GM19452 (cell line): Measurements from ENCODE around the gene PPM1G.
A peak's percentile ranks its signal among the peaks of the same experiment; 100 is the strongest.
"Not testable (repeated sequence)": the region's sequence is repeated elsewhere in the genome, so short reads cannot be mapped to it uniquely, and the experiment has no call there.

ENCODE experiments used
- ATAC-seq: cut with Tn5 transposase; IDR thresholded peaks from one replicate; pipeline ENCODE4 v1.9.1; 2021; ENCODE audit not compliant: unreplicated experiment

Gene PPM1G, protein sequence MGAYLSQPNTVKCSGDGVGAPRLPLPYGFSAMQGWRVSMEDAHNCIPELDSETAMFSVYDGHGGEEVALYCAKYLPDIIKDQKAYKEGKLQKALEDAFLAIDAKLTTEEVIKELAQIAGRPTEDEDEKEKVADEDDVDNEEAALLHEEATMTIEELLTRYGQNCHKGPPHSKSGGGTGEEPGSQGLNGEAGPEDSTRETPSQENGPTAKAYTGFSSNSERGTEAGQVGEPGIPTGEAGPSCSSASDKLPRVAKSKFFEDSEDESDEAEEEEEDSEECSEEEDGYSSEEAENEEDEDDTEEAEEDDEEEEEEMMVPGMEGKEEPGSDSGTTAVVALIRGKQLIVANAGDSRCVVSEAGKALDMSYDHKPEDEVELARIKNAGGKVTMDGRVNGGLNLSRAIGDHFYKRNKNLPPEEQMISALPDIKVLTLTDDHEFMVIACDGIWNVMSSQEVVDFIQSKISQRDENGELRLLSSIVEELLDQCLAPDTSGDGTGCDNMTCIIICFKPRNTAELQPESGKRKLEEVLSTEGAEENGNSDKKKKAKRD

DNA sequence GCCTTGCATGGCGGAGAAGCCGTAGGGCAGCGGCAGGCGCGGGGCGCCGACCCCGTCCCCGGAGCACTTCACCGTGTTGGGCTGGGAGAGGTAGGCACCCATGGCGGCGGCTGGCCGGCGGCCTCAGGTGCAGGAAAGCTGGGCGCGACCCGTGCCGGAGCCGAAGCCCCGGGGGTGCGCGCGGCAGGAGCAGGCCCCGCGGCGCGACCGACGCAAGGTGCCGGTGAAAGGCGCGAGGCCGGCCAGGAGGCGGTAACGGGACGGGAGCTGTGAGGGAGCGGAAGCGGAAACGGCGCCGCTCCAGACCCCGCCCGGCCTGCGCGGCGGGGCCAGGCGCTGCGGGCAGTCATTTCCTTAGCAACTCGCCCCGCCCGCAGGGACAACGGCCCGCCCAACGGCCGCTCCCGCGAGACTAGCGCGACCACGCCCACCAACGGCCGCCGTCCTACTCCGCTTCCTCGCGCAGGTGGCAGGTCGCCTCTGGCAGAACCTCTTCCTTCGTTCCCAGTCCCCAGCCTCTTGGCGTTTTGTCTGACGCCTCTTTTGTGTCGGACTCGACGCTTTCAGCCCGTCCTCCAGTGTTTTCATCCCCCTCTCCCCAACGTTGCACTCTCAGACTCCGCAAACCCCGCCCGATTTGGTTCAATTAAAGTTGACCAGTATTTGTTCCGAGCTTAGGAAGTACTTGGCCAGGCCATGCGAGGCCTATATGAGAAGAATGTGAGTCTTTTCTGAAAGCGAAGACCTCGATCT, at the start of gene PPM1G:
Gene PPM1G, minus strand, starts transcription at position 271 of the 753 bp plus-strand sequence. Its CDS starts 169 bp downstream, at position 102.
- peak; percentile 96 for ATAC-seq

DNA sequence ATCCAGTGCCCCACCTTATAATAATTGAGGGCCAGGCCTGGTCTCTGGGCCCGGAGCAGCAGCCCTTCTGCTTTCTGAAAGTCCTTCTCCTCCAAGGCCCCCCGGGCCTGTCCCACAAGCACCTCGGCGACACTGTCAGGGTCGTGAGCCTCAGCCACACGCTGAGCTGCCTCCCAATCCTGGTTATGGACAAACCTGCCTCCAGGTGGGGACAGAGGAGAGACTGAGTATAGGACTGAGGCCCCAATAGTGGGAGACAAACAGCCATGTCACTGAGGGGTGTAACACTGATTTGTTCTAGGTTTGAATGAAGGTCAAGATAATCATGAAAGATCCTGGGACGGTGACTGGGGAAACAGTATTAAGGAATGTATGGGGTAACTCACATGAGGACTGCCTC, 44.6 kb upstream of the PPM1G start:
- no peak for ATAC-seq

DNA sequence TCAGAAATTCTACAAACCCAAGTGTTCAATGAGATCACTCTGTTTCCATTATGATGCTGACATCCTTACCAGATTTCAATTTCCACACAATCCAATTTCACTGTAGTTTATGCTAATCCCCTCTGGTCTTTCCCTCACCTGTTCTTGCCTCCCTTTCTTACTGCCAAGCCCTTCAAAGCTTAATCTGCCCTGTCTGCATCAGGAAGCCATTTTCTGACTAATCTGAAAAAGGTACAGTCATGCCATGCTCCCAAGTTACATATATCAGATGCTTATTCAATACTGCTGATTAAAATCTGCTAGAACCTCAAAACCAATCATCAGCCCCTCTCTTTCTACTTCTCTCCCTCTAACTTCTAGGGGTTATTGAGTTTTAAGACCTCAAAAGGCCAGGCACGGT, 41.7 kb upstream of the PPM1G start:
- ATAC-seq = no peak

DNA sequence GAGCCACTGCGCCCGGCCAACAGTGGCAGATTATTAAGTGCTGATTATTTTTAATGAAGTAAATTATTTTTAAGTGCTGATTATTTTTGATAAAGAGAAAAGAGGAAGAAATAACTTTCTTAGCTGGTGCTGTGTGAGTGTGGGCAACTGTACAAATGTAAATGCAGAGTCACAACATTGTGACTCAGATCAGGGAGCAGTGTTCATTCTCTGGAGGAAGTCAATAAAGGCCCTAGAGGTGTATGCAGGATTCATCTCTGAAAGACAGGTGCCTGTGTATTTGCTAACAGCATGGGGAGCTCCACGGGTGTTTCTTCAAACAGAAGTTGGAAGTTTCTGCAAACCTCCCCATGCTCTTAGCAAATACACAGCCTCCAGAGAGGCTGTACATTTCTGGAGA, 39.0 kb upstream of the PPM1G start:
- no peak for ATAC-seq

DNA sequence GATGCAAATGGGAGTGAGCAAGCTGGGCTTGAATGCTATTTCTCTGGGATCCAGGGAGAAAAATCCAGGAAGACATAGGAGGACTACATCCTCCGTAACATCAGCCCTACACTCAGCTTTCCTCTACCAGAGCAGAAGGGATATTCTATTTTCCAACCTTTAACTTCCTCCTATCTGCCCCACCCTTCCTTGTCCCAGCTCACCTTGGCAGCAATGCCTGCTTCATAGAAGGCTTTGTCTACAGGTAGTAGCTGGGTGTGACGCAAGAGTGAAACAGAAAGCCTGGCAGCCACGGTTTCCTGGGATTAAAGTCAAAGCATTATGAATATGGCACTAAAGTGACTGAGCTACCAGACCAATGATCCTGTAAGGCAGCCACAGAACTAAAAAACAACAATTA, 36.7 kb upstream of the PPM1G start:
- no peak for ATAC-seq

DNA sequence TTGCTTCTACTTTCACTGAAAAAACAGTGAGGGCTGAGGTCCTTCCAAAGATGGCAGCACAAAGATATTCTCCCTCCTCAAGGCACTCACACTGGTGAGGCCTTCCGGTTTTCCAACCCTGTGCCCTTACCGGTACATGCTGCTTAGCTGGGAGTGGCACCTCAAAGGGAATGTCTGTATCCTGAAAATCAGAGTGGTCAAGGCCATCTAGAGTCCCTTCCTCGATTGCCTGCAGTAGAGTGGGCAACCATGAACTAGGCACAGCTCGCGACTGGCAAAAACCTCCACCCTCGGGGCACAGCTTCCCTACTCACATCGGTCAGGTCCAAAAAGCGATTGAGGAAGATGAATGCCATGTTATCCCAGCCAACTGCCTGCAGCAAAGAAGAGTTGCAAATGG, 36.2 kb upstream of the PPM1G start:
- ATAC-seq = no peak

DNA sequence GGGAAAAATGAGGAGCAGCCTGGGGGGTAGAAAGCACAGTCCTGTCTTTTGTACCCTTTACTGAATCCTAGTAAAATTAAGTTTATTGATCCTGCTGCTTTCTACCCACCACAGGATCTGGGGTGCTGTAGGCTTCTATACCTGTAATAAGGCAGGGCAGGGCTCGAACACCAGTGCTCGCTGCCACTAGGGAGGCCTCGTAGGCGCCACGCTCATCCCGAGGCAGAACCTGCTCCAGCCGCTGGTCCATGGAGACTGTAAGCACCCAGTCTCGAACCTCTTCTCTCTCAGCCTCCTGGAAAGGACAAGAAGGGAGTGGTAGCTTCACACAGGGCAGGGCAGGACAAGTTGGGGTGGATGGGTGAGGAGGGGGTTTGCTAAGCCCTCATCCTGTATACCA, 35.8 kb upstream of the PPM1G start:
- ATAC-seq = no peak

DNA sequence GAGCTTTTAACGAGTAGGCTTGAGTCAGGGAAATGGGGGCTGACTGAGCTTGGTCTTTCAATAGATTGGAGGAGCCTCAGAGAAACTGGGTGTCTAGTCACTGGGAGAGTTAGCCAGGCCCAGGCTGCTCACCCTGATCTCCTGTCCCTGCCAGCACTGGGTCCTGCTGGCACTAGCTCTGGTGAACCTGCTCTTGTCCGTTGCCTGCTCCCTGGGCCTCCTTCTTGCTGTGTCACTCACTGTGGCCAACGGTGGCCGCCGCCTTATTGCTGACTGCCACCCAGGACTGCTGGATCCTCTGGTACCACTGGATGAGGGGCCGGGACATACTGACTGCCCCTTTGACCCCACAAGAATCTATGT, 33.5 kb upstream of the PPM1G start:
- ATAC-seq = no peak

DNA sequence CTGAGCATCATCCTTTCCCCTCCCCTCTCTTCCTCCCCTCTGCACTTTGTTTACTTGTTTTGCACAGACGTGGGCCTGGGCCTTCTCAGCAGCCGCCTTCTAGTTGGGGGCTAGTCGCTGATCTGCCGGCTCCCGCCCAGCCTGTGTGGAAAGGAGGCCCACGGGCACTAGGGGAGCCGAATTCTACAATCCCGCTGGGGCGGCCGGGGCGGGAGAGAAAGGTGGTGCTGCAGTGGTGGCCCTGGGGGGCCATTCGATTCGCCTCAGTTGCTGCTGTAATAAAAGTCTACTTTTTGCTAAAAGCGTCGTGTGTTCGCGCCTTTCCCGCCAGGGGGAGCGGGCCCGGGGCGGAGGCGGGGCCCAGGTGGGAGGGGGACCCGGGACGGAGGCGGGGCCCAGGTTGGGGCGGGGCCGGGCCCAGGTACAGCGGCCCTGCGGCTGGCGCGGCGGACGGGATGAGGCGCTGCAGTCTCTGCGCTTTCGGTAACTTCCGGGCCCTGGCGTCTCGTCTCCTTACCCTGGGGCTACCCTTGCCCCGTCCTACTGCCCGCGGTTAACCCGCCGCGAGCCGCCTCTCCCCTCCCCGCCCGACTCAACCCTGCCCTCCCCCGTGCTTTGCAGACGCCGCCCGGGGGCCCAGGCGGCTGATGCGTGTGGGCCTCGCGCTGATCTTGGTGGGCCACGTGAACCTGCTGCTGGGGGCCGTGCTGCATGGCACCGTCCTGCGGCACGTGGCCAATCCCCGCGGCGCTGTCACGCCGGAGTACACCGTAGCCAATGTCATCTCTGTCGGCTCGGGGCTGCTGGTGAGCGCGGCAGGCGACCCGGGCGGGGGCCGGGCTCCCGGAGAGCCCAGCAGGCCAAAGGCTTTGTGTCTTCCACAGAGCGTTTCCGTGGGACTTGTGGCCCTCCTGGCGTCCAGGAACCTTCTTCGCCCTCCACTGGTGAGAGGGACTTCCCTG, 32.8 kb upstream of the PPM1G start, which contains the start of gene KRTCAP3:
Gene KRTCAP3, plus strand, starts transcription at position 424 of the 962 bp plus-strand sequence. Its CDS starts 32 bp downstream, at position 456.
- no peak for ATAC-seq

DNA sequence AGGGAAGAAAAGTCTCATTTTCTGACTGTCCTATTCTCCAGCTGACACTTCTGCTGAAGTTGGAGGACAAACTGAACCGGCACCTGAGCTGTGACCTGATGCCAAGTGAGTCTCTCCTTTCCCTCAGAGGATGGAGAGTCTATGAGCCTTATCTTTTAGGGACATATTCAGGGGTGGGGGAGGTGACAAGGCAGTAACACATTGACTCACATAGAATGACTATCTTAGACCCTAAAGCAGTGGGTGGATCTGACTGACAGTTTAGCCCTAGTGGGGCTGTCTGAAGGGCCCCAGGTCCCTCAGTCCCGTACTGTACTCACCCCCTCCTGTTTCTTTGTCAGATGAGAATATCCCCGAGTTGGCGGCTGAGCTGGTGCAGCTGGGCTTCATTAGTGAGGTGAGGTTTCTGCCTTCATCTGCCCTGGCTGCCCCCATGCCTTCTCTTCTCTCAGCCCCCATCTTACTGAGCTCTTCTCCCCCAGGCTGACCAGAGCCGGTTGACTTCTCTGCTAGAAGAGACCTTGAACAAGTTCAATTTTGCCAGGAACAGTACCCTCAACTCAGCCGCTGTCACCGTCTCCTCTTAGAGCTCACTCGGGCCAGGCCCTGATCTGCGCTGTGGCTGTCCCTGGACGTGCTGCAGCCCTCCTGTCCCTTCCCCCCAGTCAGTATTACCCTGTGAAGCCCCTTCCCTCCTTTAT, 32.0 kb upstream of the PPM1G start:
- ATAC-seq = no peak

DNA sequence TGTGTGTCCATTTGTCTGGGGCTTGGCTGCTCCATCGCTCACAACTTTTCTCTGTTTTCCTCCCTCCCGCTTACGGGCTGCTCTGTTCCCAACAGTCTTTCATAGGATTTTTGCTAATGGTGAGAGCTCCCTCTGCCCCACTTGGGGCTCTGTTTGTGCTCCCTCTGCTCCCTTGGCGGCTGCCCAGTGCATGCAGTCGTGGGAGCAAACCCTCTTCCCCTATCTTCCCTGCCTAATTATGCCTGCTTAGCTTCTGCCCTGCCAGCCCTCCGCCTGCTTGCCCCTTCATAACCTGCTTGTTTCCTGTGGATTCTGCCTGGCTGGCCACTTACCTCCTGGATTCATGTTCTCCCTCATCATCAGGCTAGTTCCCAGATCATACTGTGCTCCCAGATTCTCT, 26.2 kb upstream of the PPM1G start:
- ATAC-seq = no peak

DNA sequence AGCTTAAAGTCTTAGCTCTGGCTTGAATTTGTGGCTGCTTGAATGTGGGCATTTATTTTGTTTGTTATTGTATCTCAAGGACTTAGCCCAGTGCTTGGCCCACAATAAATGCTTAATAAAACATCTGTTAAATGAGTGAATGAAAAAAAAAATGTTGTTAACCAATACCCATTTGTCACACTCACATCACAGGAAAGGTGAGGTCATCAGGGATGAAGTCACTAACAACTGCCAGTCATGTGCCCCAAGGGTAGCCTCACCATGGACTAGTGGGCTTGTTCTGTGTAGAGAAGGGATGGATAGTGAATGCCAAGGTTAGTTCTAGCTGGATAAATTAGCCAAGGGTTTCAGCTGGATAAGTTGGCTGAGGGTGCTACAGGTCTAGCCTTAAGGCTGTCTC, 22.0 kb upstream of the PPM1G start:
- no peak for ATAC-seq

DNA sequence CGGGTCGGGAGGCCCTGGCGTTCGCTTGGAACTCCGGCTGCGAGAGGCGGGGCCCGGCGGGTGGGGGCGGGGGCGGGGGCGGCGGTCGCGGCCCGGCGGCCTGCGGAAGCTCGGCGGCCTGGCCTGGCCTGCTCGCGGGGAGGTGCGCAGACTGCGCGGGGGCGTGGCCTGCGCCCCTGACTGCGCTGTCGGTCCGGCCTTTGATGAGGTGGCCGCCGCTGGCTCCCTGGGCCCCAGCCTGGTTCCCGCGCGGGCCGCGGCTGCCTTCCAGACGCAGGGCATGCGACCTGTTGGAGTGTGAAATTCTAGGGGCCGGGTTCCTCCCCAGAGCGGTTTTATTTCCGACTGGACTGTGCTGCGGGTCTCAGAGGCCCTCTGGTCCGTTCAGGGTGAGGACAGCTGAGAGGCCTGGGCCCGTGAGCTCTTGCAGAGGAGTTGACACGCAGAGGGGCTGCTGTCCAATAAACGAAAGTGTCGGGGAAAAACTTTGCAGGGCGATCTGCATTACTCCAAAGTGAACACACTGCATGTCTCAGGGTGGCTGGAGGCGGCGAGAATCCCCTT, 19.7 kb upstream of the PPM1G start:
- ATAC-seq = peak; percentile 74

DNA sequence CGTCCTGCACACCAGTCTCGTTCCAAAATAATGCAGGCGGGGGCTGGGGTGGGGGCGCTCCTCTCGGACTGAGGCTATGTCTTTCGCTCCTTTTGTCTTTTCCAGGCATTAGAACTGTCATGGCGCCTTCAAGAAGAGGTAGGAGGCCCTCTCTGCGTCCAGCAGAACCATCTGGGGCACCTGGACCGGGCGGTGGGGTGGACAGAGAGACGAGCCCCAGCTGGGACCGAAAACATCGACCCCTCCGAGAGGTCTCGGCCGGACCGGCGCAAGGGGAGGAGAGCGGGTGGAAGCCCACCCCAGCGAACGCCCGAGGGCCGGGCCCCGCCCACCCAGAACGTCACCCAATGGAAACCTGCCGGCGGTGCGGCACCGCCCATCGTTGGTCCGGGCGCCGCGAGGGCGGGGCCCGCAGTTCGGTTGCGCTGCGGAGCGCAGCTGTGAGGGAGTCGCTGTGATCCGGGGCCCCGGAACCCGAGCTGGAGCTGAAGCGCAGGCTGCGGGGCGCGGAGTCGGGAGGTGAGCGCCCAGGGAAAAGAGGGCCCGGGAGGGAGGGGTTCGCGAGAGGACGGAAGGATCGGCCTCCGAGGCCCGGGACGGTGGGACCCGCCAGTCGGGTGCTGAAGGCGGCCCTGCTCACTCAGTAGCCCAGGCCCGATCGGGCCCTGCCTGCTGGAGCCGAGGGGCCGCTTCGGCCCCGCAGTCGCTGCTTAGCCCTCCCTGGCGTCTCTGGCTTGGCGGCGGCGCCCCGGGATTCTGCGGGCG, 19.0 kb upstream of the PPM1G start, which contains the start of gene NRBP1:
Gene NRBP1, plus strand, starts transcription at position 419 of the 765 bp plus-strand sequence. CDS start 4,643 bp downstream, outside the sequence.
- ATAC-seq = peak; percentile 88

DNA sequence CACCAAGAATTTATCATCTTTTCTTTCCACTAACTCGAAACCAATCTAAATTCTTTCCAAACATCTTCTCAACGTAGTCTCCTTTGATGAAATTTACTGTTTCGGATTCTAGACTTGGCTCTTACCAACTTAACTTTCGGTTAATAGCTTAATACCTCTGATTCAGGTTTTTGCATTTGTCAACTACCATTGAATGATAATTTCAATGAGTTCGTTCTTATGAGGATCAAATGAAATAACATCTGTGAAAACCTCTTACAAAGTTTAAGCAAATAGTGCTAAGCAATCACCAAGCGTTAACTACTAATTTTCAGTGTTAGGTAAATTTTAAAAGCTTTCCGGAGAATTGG, 18.4 kb upstream of the PPM1G start:
- no peak for ATAC-seq

DNA sequence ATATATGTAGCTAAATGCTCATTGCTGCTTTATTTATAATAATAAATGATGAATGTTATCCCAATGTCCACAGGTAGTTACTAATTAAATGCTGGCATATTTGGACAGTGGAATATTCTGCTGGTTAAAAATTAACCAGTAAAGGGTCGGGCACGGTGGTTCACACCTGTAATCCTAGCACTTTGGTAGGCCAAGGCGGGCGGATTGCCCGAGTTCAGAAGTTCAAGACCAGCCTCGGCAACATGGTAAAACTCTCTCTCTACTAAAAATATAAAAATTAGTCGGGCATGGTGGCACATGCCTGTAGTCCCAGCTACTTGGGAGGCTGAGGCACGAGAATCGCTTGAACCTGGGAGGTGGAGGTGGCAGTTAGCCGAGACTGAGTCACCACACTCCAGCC, 15.6 kb upstream of the PPM1G start:
- not testable (repeated sequence) for ATAC-seq

DNA sequence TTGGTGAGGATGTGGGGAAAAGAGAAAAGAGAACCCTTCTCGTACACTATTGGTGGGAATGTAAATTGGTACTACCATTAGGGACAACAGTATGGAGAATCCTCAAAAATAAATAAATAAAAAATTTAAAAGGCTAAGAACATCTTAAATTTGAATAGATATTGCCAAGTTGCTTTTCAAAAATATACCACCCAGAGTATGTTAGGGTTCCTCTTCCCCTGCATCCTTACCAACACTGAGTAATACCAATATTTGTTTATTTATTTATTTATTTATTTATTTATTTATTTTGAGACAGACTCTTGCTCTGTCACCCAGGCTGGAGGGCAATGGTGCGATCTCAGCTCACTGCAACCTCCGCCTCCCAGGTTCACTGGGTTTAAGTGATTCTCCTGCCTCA, 13.6 kb upstream of the PPM1G start:
- ATAC-seq = no peak

DNA sequence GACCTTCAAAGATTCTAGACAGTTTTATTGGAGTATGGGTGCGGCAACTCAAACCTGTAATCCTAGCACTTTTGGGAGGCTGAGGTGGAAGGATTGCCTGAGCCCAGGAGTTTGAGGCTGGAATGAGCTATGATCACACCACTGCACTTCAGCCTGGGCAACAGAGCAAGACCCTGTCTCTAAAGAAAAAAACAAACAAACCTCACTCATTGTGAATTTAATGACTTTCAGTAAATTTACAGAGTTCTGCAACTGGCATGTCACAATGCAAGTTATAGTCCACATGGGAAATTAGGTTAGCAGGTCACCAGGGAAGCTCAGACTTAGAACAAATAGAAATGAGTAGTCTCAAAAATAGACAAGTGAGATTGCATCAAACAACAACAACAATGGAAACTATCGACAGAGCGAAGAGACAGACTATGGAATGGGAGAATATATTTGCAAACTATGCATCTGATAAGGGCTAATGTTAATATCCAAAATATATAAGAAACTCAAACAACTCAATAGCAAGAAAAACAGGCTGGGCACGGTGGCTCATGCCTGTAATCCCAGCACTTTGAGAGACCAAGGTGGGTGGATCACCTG, 12.4 kb upstream of the PPM1G start:
- no peak for ATAC-seq

DNA sequence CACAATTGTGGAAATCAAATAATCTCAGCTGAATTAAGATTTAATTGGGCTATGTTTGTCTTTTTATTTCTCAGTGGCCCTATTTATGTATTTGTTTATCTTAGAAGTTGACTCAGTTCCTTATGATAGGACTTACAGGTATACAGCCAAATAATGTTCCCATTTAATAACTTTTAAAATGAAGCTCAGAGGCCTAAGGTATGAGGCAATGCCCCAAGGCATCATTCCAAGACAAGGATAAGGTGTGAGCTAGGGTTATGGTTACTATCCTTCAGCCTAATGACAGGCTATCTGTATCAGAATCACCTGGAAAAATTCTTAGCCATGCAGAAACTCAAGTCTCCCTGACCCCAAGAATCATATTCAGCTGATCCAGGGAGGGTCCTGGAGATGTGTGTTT, 11.6 kb upstream of the PPM1G start:
- no peak for ATAC-seq
